ENCODE measurements around the gene TOPBP1.

DNA sequence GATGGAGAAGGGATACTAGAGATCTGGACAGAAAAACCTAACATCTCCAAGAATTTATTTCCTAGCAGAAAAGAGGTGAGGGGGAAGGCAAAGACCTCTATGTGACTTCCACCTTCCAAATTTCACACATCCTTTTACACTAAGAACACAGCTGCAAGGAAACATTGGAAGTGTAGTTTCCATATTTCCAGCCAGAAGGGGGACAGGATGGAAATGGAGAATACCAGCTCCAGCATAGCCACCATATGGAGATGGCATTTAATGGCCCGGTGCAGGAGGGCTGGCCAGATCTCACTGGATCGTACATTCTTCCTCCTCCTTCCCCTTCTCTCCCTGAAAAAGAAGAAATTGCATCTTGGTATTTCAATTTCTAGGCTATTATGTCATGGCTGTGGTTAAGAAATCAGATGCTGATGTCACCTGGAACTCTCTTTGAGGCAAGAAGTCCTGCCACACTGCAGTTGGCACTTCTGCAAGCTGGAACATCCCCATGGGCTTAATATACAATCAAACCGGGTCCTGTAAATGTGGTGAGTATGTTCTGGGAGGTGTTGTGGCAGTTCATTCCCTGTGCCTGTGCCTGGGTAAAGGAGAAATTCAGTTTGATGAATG, 47.5 kb upstream of the TOPBP1 start:
- TF ChIP-seq POLR2AphosphoS5 (IDR thresholded peaks at IDR 0.05; ENCODE audit: borderline replicate concordance, low read depth, low read length) (no peak), EZH2 (IDR thresholded peaks at IDR 0.05) (no peak)
